Calu3 (cell line): ENCODE measurements around the gene CYGB. TPM values are rescaled to one million over a fixed set of nuclear protein-coding genes. Genes with fewer than 3 reads are reported as not detected.

ENCODE experiments used
- BruUV-seq: library from RNA; stranded (reverse); fragments of 400-500 nt; replicated peaks from 2 replicates; lab custom pipeline; 2021; lab: Mats Ljungman, UMichigan
- CTCF ChIA-PET: fragments of 300-600 bp; sonication (Branson Sonifier 250); formaldehyde crosslinking; loops from one replicate; lab custom pipeline; 2022; ENCODE audit warnings: antibody characterized with exemption; lab: Charles Lee
- DNase-seq: peaks from one replicate; pipeline ENCODE4 v3.0.0; 2022
- H3K27ac Mint-ChIP-seq: one replicate; pipeline ENCODE4 v1.8.0; 2022; ENCODE audit warnings: mixed read lengths; ENCODE audit not compliant: unreplicated experiment
- H3K27me3 Mint-ChIP-seq: one replicate; pipeline ENCODE4 v1.8.0; 2022; ENCODE audit warnings: mixed read lengths; ENCODE audit not compliant: unreplicated experiment
- H3K36me3 Mint-ChIP-seq: one replicate; pipeline ENCODE4 v1.8.0; 2022; ENCODE audit warnings: mild to moderate bottlenecking, moderate library complexity, mixed read lengths; ENCODE audit not compliant: insufficient read depth, unreplicated experiment
- H3K4me1 Mint-ChIP-seq: one replicate; pipeline ENCODE4 v1.8.0; 2022; ENCODE audit warnings: mild to moderate bottlenecking, low read depth, mixed read lengths; ENCODE audit not compliant: unreplicated experiment
- H3K4me3 Mint-ChIP-seq: one replicate; pipeline ENCODE4 v1.8.0; 2022; ENCODE audit warnings: mild to moderate bottlenecking, low read depth, moderate library complexity, mixed read lengths; ENCODE audit not compliant: unreplicated experiment
- H3K9me3 Mint-ChIP-seq: one replicate; pipeline ENCODE4 v1.8.0; 2022; ENCODE audit warnings: low read depth, mixed read lengths; ENCODE audit not compliant: unreplicated experiment
- intact Hi-C: fragments of 100-400 bp; cut with micrococcal nuclease; formaldehyde crosslinking; loops from one replicate; pipeline ENCODE4 v1.10.0; 2022; ENCODE audit not compliant: unreplicated experiment
- total RNA-seq: library from RNA; stranded (reverse); gene quantifications from 2 replicates; pipeline ENCODE4 v1.2.3, GENCODE V29; 2022
- TF ChIP-seq, protein P1 (sequence below): fragments of 200-600 bp; IDR thresholded peaks from one replicate; pipeline ENCODE4 v1.8.0; 2022; ENCODE audit warnings: antibody characterized with exemption; ENCODE audit not compliant: unreplicated experiment

Gene CYGB
- total RNA-seq, 1 experiment from 2014 or later = not detected

DNA sequence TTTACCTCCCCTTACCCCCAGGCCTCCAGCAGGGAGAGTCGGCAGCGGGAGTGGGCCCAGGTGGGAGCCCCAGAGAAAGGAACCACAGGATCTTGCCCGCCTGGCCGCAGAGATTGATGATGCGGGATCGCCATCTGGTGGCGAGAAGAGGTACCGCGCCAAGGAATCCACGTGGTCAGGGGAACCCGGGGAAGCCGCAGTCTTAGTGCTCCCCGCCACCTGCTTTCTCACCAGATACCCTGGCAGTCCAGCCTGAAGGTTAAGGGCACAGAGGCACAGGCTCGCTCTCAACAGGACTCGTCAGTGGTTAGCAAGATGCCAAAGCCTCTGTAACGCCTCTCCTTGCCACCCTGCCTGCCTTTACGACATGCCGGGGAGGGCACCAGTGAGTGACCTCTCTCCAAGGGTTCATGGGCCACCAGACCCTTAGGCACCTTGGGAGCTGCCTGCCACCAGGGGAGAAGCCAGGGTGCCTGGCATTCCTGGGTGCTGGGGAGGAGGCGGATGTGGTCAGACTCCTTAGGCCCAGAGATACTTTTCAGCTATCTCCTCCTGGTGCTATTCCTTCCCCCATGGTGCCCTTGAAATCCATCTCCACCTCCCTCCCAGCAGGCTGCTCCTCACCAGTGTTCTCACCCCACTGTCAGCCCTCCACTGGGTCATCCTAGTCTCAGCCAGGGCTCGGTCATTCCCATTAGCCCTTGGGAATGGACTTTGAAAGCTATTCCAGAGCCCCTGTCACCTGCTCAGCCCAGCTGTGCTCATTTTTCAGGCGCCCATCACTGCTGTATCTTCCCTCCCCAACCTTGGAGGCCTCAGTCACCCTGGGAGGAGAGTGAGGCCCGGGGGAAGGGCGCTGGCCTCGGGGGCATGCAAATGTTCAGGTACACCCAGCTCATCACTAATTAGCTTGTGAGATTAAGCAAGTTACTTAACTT lies 30.8 kb downstream of the CYGB start:
- Mint-ChIP-seq H3K27ac (no peak overlapping the region), H3K9me3 (no peaks in the 10 kb centered on the region), H3K4me3 (no peak overlapping the region), H3K36me3 (peaks cover 7% of the 10 kb centered on the region), H3K4me1 (peaks cover 4% of the 10 kb centered on the region), H3K27me3 (peaks cover 39% of the 10 kb centered on the region)
- CTCF ChIA-PET = interaction anchor here (0.6 to 1.8 kb wide), 3 partner anchors 48 to 98 kb away, joined by 3 to 6 read pairs (median 5); no protein-coding TSS in a partner anchor
- BruUV-seq = no TSS peak
- TF ChIP-seq, protein P1, sequence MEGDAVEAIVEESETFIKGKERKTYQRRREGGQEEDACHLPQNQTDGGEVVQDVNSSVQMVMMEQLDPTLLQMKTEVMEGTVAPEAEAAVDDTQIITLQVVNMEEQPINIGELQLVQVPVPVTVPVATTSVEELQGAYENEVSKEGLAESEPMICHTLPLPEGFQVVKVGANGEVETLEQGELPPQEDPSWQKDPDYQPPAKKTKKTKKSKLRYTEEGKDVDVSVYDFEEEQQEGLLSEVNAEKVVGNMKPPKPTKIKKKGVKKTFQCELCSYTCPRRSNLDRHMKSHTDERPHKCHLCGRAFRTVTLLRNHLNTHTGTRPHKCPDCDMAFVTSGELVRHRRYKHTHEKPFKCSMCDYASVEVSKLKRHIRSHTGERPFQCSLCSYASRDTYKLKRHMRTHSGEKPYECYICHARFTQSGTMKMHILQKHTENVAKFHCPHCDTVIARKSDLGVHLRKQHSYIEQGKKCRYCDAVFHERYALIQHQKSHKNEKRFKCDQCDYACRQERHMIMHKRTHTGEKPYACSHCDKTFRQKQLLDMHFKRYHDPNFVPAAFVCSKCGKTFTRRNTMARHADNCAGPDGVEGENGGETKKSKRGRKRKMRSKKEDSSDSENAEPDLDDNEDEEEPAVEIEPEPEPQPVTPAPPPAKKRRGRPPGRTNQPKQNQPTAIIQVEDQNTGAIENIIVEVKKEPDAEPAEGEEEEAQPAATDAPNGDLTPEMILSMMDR = peak; percentile 93
- intact Hi-C loops = loop anchor here (1.0 kb wide), 1 partner anchor 40 kb away; no protein-coding TSS in a partner anchor
- peak; percentile 90 for DNase-seq

DNA sequence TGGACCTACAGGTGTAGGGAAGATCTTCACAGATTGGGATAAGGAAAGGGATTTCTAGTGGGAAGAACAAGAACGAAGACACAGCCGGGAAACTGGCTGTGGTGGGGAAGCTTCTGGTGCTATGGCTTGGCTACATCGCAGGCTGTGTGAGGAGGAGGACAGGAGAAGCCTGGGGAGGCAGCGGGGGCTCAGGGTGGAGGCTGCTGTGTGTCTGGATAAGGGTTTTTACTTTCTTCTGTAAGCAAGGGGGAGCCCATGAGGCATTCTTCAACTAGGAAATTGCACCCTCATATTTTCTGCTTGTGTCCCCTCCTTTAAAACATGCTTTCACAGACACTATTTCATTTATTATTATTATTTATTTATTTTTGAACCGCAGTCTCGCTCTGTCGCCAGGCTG lies 33.4 kb downstream of the CYGB start:
- DNase-seq = no peak
- no peak overlapping the region for H3K4me3 Mint-ChIP-seq
- H3K27me3 Mint-ChIP-seq = peaks cover 20% of the 10 kb centered on the region
- H3K9me3 Mint-ChIP-seq = no peaks in the 10 kb centered on the region
- no TSS peak for BruUV-seq
- intact Hi-C loops = loop anchor here (5.0 kb wide), 1 partner anchor 97 kb away; no protein-coding TSS in a partner anchor
- H3K4me1 Mint-ChIP-seq = peaks cover 25% of the 10 kb centered on the region
- TF ChIP-seq, protein P1 = no peak
- H3K27ac Mint-ChIP-seq = no peak overlapping the region
- peaks cover 26% of the 10 kb centered on the region for H3K36me3 Mint-ChIP-seq
- CTCF ChIA-PET = no interaction called here

DNA sequence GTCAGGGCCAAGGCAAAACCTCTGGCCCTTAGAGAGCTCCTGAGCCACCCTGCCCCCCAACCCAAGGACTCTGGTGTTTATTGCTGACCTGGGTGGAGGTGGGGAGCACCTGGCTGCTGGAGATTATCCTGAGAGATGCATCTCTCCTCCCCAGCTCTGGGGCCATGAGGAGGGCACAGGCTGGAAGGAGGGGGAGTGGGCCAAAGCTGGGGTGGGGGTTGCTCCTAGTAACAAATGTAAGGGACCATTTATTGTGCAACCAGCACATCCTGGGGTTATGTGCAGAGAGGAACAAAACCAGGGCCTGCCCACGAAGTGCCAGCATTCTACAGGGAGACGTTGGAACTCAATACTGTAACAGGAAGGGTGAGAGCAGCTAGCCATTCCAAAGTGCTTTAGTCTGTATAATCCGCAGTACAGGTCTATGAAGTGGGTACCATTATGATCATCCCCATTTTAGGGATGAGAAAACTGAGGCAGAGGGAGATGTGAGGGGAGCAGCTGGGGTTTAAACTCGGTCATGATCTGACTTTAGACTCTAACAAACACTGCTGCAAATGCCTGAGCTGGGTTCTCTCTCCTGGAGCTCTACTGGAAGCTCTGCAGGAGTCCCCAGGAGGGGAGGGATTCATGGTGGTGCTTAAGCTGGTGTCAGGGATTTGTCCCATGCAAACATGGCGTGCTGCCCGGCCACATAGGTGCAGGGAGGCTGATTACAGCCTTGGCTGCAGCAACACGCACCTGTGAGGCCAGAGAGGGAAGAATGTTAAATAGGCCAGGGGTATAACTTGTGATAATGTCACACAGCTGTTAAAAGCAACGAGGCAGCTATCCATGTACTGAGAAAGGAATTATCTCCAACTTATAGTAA lies 34.9 kb downstream of the CYGB start:
- no peak overlapping the region for H3K27ac Mint-ChIP-seq
- intact Hi-C loops = loop anchor here (5.0 kb wide), 1 partner anchor 95 kb away; no protein-coding TSS in a partner anchor
- no TSS peak for BruUV-seq
- no peaks in the 10 kb centered on the region for H3K9me3 Mint-ChIP-seq
- no peak overlapping the region for H3K4me3 Mint-ChIP-seq
- CTCF ChIA-PET = interaction anchor here (0.5 to 1.4 kb wide), 3 partner anchors 10 to 272 kb away, joined by 3 to 5 read pairs (median 4); no protein-coding TSS in a partner anchor
- H3K36me3 Mint-ChIP-seq = peaks cover 26% of the 10 kb centered on the region
- TF ChIP-seq, protein P1 = no peak
- peaks cover 6% of the 10 kb centered on the region for H3K27me3 Mint-ChIP-seq
- peaks cover 40% of the 10 kb centered on the region for H3K4me1 Mint-ChIP-seq
- DNase-seq = no peak

DNA sequence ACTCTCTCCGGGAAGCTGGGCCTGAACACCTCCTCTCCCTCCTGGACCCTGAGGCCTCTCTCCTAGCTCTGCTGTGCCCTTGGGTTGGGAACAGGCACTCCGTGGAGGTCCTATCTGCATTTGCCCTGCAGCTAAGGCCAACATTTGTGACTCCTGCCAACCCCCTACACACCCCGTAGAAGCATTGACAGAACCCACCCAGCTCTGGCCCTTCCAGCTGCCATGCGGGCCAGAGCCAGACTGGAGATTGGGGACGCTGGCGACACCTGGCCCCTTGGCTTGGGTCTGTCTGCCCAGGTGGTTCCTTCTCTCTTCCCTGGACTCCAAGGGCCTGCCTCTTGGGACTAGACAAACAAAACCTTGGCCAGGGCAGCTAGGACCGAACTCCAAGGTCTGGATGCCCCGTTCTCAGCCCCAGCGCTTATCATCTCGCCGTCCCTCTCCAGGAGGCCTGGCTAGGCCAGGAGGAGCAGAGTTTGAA lies 35.6 kb downstream of the CYGB start:
- intact Hi-C loops = loop anchor here (5.0 kb wide), 1 partner anchor 95 kb away; no protein-coding TSS in a partner anchor
- Mint-ChIP-seq H3K4me3 (peak overlapping the region; percentile 88), H3K4me1 (peaks cover 44% of the 10 kb centered on the region), H3K27me3 (no peaks in the 10 kb centered on the region), H3K9me3 (no peaks in the 10 kb centered on the region), H3K27ac (peak overlapping the region; percentile 81), H3K36me3 (peaks cover 26% of the 10 kb centered on the region)
- CTCF ChIA-PET = interaction anchor here (0.5 to 1.4 kb wide), 3 partner anchors 9 to 272 kb away, joined by 3 to 5 read pairs (median 4); no protein-coding TSS in a partner anchor
- BruUV-seq = no TSS peak
- TF ChIP-seq, protein P1 = no peak
- DNase-seq = no peak
